ENCODE measurements around the gene PDE4D. TPM values are rescaled to one million over a fixed set of nuclear protein-coding genes. Genes with fewer than 3 reads are reported as not detected.

Gene PDE4D
- total and polyA plus RNA-seq, 10 of the 15 experiments (the other 5 are each of a cell fraction or from before 2014, with no cell fraction given) = 0.87 to 4.1 (median 2.2) TPM

DNA sequence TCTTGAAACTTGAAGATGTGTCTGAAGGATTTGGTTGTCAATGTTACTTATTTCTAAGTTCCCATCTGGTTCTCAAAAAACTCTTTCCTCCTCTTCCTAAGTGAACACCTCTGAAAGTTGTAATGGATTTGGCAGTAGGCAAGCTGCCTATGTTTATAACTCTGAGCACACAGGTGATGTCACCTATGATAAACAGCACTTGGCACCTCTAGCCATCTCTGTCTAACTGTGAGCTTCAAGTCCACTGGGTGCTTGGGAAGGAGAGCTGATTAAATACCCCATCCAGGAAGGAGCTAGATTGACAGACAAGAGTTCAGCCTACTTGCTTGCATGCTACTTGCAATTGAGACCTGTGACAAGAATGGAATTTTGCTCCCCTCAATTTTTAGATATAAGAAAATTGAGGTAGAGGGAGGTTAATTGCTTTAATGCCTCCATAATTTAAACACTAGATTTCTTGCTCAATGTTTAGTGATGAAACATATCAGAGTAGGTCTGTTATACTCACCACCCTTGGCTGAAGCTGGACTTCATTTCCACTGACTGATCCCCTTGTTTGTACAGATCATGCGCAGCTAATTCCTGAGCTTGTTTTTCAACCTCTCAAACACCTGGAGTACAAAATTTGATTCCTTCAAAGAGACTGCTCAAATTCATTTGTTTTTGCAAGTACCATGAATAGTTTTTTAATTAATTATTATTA lies 49.9 kb downstream of the PDE4D start (continued):
- TF ChIP-seq, protein P1, sequence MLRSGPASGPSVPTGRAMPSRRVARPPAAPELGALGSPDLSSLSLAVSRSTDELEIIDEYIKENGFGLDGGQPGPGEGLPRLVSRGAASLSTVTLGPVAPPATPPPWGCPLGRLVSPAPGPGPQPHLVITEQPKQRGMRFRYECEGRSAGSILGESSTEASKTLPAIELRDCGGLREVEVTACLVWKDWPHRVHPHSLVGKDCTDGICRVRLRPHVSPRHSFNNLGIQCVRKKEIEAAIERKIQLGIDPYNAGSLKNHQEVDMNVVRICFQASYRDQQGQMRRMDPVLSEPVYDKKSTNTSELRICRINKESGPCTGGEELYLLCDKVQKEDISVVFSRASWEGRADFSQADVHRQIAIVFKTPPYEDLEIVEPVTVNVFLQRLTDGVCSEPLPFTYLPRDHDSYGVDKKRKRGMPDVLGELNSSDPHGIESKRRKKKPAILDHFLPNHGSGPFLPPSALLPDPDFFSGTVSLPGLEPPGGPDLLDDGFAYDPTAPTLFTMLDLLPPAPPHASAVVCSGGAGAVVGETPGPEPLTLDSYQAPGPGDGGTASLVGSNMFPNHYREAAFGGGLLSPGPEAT (IDR thresholded peaks at IDR 0.05; ENCODE audit: low read depth) = no peak
- TF ChIP-seq, protein P2, sequence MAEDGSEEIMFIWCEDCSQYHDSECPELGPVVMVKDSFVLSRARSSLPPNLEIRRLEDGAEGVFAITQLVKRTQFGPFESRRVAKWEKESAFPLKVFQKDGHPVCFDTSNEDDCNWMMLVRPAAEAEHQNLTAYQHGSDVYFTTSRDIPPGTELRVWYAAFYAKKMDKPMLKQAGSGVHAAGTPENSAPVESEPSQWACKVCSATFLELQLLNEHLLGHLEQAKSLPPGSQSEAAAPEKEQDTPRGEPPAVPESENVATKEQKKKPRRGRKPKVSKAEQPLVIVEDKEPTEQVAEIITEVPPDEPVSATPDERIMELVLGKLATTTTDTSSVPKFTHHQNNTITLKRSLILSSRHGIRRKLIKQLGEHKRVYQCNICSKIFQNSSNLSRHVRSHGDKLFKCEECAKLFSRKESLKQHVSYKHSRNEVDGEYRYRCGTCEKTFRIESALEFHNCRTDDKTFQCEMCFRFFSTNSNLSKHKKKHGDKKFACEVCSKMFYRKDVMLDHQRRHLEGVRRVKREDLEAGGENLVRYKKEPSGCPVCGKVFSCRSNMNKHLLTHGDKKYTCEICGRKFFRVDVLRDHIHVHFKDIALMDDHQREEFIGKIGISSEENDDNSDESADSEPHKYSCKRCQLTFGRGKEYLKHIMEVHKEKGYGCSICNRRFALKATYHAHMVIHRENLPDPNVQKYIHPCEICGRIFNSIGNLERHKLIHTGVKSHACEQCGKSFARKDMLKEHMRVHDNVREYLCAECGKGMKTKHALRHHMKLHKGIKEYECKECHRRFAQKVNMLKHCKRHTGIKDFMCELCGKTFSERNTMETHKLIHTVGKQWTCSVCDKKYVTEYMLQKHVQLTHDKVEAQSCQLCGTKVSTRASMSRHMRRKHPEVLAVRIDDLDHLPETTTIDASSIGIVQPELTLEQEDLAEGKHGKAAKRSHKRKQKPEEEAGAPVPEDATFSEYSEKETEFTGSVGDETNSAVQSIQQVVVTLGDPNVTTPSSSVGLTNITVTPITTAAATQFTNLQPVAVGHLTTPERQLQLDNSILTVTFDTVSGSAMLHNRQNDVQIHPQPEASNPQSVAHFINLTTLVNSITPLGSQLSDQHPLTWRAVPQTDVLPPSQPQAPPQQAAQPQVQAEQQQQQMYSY (CRISPR knock-in tag; IDR thresholded peaks at IDR 0.05) = no peak
- no peak for TF ChIP-seq BHLHE40 (IDR thresholded peaks at IDR 0.05; ENCODE audit: borderline replicate concordance in 1 of 2, low read depth in 2 of 2, low read length in 1 of 2)
- no peak for TF ChIP-seq HDAC2 (IDR thresholded peaks at IDR 0.05)
- TF ChIP-seq, protein P3, sequence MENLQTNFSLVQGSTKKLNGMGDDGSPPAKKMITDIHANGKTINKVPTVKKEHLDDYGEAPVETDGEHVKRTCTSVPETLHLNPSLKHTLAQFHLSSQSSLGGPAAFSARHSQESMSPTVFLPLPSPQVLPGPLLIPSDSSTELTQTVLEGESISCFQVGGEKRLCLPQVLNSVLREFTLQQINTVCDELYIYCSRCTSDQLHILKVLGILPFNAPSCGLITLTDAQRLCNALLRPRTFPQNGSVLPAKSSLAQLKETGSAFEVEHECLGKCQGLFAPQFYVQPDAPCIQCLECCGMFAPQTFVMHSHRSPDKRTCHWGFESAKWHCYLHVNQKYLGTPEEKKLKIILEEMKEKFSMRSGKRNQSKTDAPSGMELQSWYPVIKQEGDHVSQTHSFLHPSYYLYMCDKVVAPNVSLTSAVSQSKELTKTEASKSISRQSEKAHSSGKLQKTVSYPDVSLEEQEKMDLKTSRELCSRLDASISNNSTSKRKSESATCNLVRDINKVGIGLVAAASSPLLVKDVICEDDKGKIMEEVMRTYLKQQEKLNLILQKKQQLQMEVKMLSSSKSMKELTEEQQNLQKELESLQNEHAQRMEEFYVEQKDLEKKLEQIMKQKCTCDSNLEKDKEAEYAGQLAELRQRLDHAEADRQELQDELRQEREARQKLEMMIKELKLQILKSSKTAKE (IDR thresholded peaks at IDR 0.05; ENCODE audit: low read depth, poor library complexity, severe bottlenecking) = no peak
- TF ChIP-seq MEF2B (IDR thresholded peaks at IDR 0.05; ENCODE audit: partially characterized antibody, poor library complexity, severe bottlenecking) = no peak

Measured in GM12878 (cell line).